Measurements from ENCODE around the gene TMC1.

Gene TMC1

DNA sequence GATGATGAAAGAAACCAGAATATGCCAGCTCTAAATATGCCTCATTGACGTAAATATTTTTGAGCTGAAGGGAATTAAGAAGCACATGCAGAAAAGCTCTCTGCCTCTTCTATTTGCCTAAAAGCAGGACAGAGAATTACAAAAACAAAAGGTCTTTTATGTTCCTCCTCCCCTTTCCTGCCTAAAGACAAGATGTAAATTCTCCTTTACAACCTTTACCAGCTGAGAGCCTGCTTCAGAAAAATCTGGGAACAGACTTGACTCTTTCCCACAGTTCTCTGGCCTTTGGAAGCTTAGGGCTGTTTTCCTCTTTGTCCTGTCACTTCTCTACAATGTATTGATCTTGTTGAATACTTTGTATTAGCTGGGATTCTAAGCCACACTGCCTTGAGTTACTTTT, 199.7 kb downstream of the TMC1 start:
- TF ChIP-seq, protein P1, sequence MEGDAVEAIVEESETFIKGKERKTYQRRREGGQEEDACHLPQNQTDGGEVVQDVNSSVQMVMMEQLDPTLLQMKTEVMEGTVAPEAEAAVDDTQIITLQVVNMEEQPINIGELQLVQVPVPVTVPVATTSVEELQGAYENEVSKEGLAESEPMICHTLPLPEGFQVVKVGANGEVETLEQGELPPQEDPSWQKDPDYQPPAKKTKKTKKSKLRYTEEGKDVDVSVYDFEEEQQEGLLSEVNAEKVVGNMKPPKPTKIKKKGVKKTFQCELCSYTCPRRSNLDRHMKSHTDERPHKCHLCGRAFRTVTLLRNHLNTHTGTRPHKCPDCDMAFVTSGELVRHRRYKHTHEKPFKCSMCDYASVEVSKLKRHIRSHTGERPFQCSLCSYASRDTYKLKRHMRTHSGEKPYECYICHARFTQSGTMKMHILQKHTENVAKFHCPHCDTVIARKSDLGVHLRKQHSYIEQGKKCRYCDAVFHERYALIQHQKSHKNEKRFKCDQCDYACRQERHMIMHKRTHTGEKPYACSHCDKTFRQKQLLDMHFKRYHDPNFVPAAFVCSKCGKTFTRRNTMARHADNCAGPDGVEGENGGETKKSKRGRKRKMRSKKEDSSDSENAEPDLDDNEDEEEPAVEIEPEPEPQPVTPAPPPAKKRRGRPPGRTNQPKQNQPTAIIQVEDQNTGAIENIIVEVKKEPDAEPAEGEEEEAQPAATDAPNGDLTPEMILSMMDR (IDR thresholded peaks at IDR 0.05; ENCODE audit: unreplicated experiment in 3 of 3), result no peak
- Mint-ChIP-seq H3K27me3 (ENCODE audit: low read depth) (peaks cover 6% of the 10 kb centered on the region), H3K27ac (no peak overlapping the region), H3K9me3 (peaks cover 3% of the 10 kb centered on the region), H3K4me1 (no peaks in the 10 kb centered on the region), H3K36me3 (ENCODE audit: low read depth) (no peaks in the 10 kb centered on the region), H3K4me3 (no peak overlapping the region)

DNA sequence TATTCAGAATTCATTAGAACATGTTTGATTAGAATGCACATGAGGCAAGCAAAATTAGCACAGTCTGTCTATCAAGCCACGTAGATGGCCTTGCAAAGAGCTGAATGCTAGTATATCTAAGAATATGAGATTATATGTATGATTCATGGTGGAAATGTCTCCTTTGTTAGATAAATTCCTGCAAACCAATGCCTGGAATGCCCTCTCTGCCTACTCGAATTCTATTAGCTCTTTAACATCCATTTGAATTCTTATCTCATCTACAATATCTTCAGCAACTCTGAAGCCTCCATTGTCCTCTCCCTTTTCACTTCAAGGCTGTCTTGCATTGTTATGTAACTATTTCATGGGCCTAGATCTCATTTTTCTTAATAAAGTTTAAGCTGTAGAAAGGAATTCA, 205.5 kb downstream of the TMC1 start:
- Mint-ChIP-seq H3K4me1 (no peaks in the 10 kb centered on the region), H3K9me3 (no peaks in the 10 kb centered on the region), H3K4me3 (no peak overlapping the region), H3K27me3 (ENCODE audit: low read depth) (no peaks in the 10 kb centered on the region), H3K36me3 (ENCODE audit: low read depth) (no peaks in the 10 kb centered on the region), H3K27ac (no peak overlapping the region)
- TF ChIP-seq, protein P1 (IDR thresholded peaks at IDR 0.05; ENCODE audit: unreplicated experiment in 3 of 3), result no peak

DNA sequence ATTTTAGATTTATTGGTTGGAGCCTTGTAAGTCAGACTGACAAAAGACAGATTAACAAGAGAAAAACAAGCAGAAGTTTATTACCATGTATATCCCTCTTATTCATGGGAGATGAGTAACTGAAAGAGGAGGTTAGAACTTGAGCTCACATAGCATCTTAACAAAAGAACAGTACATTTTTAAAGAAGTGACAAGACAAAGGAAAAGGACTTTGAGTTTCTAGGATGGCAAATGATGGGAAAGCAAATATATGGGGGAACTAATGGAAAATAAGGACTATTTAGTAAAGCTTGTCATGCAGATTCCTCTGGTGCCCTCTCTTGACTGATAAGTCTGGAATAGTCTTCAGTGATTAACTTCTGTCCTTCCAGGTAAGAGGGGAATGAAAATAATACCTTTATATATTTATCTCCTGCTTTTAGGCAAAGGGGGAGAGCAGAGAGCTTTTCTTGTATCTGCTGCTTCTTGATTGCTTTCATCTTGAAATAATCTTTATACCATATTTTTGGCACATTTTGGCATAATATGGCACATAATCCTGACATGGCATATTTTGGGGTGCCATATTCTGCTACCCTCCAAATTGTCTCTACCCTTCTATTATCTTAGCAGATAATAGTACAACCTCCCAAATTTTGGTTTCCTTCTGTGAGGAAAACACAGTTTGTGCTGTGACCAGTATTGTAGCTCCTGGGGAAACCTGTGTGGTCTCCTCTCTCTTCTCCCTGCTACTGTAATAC, 206.8 kb downstream of the TMC1 start:
- Mint-ChIP-seq H3K27me3 (ENCODE audit: low read depth) (no peaks in the 10 kb centered on the region), H3K36me3 (ENCODE audit: low read depth) (no peaks in the 10 kb centered on the region), H3K9me3 (no peaks in the 10 kb centered on the region), H3K4me1 (no peaks in the 10 kb centered on the region), H3K27ac (no peak overlapping the region), H3K4me3 (no peak overlapping the region)
- TF ChIP-seq, protein P1 (IDR thresholded peaks at IDR 0.05; ENCODE audit: unreplicated experiment in 3 of 3), result no peak

DNA sequence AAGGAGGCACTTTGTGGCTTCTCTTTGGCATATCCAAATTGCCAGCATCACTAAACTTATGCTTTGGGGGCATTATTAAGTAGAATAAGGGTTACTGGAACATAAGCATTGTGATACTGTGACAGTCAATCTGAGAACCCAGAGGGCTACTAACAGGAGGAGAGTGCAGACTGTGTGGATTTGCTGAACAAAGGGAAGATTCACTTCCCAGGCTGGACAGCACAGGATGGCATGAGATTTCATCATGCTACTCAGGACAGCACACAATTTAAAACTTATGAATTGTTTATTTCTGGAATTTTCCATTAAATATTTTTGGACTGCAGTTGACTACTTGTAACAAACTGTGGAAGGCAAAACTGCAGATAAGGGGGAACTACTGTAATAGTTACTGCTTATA, 212.5 kb downstream of the TMC1 start:
- Mint-ChIP-seq H3K36me3 (ENCODE audit: low read depth) (no peaks in the 10 kb centered on the region), H3K9me3 (no peaks in the 10 kb centered on the region), H3K4me1 (no peaks in the 10 kb centered on the region), H3K4me3 (no peak overlapping the region), H3K27me3 (ENCODE audit: low read depth) (no peaks in the 10 kb centered on the region), H3K27ac (no peak overlapping the region)
- TF ChIP-seq, protein P1 (IDR thresholded peaks at IDR 0.05; ENCODE audit: unreplicated experiment in 3 of 3), result no peak

DNA sequence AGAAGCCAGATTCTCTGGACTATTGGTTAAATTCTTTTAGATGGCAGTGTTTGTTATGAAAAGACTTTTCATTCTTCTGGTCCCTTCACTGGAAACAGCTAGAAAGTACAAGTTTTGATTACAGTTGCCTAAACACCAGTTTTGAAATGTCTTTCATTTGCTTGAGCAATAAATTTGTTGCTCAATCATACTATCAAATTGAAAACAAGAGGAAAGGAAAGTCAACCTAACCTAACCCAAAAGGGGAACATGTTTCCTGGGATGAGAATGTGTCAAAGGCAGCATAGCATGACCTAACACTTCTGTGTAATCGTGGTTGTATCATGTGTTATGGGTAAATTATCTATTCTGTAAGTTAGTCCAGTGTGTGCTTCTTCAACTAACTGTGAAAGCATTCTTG, 213.2 kb downstream of the TMC1 start:
- TF ChIP-seq, protein P1 (IDR thresholded peaks at IDR 0.05; ENCODE audit: unreplicated experiment in 3 of 3), result no peak
- Mint-ChIP-seq H3K36me3 (ENCODE audit: low read depth) (no peaks in the 10 kb centered on the region), H3K4me3 (no peak overlapping the region), H3K9me3 (no peaks in the 10 kb centered on the region), H3K27me3 (ENCODE audit: low read depth) (no peaks in the 10 kb centered on the region), H3K4me1 (no peaks in the 10 kb centered on the region), H3K27ac (no peak overlapping the region)

DNA sequence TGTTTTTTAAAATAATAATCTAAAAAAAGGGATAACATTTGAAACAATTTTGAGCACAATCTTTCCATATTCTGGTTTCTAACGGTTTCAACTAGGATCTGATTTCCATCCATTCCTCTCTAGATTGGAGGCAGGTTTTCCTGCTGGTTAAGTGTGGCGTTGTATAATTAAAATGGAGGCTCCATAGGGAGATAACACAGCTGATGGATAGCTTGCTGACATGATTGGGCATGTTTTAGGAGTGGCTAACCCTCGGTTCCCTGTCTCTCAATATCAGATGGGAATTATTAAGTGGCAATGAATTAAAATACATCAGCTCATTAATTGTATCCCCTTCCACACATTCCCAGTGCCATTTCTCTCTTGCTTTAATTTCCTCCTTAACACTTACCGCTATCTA, 222.4 kb downstream of the TMC1 start:
- Mint-ChIP-seq H3K4me1 (no peaks in the 10 kb centered on the region), H3K9me3 (no peaks in the 10 kb centered on the region), H3K4me3 (no peak overlapping the region), H3K27me3 (ENCODE audit: low read depth) (no peaks in the 10 kb centered on the region), H3K27ac (no peak overlapping the region), H3K36me3 (ENCODE audit: low read depth) (no peaks in the 10 kb centered on the region)
- TF ChIP-seq, protein P1 (IDR thresholded peaks at IDR 0.05; ENCODE audit: unreplicated experiment in 3 of 3), result no peak

Data from nephron (organoid).